ENCODE results near the gene KIZ. TPM values are rescaled to one million over a fixed set of nuclear protein-coding genes. Genes with fewer than 3 reads are reported as not detected.

Gene KIZ
- total and polyA plus RNA-seq, 12 donors = 8.3 to 38.2 (median 26.5) TPM

GRCh38 chr20:21100578-21101452 is 25.1 kb upstream of the KIZ start:
- no peaks in the 10 kb centered on the region for H3K9me3 ChIP-seq
- no peak for DNase-seq
- peak overlapping the region; percentile 21 to 63 (median 45) for H3K4me3 ChIP-seq
- H3K27me3 ChIP-seq = peaks cover 41 to 100% (median 99%) of the 10 kb centered on the region in 7 donors
- TF ChIP-seq, protein P1, sequence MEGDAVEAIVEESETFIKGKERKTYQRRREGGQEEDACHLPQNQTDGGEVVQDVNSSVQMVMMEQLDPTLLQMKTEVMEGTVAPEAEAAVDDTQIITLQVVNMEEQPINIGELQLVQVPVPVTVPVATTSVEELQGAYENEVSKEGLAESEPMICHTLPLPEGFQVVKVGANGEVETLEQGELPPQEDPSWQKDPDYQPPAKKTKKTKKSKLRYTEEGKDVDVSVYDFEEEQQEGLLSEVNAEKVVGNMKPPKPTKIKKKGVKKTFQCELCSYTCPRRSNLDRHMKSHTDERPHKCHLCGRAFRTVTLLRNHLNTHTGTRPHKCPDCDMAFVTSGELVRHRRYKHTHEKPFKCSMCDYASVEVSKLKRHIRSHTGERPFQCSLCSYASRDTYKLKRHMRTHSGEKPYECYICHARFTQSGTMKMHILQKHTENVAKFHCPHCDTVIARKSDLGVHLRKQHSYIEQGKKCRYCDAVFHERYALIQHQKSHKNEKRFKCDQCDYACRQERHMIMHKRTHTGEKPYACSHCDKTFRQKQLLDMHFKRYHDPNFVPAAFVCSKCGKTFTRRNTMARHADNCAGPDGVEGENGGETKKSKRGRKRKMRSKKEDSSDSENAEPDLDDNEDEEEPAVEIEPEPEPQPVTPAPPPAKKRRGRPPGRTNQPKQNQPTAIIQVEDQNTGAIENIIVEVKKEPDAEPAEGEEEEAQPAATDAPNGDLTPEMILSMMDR (IDR thresholded peaks at IDR 0.05) = no peak
- H3K4me1 ChIP-seq = peaks cover 2 to 52% (median 45%) of the 10 kb centered on the region in 9 donors
- peak overlapping the region in 1 of 10 donors; percentile 77 for H3K27ac ChIP-seq
- intact Hi-C loops (cut with DNase I) = no loop called here
- no peaks in the 10 kb centered on the region for H3K36me3 ChIP-seq
- WGBS, 2 donors = 2 to 3% methylated on average over 63 to 64 of the region's 64 CpGs
- ATAC-seq = peak in 3 of 8 donors; percentile 3 to 31 (median 8)

GRCh38 chr20:21101453-21101931 is 24.4 kb upstream of the KIZ start:
- Histone ChIP-seq H3K4me3 (peak overlapping the region; percentile 8 to 63 (median 45)), H3K27me3 (peaks cover 48 to 100% (median 100%) of the 10 kb centered on the region in 7 donors), H3K9me3 (no peaks in the 10 kb centered on the region), H3K4me1 (peaks cover 2 to 58% (median 50%) of the 10 kb centered on the region in 9 donors), H3K27ac (peak overlapping the region in 1 of 10 donors; percentile 77), H3K36me3 (no peaks in the 10 kb centered on the region)
- no peak for DNase-seq
- TF ChIP-seq, protein P1 (IDR thresholded peaks at IDR 0.05) = no peak
- peak in 4 of 8 donors; percentile 19 to 34 (median 30) for ATAC-seq
- intact Hi-C loops (cut with DNase I) = no loop called here
- 2% methylated on average over 33 to 35 of the region's 35 CpGs for WGBS, 2 donors

- DNase-seq (no peak), ATAC-seq (peak in 7 of 8 donors; percentile 27 to 50 (median 37))
- intact Hi-C loops (cut with DNase I) = no loop called here
- peaks cover 50 to 100% (median 100%) of the 10 kb centered on the region in 7 donors for H3K27me3 ChIP-seq
- H3K4me1 ChIP-seq = peaks cover 2 to 58% (median 50%) of the 10 kb centered on the region in 9 donors
- TF ChIP-seq, protein P1 (IDR thresholded peaks at IDR 0.05) = no peak
- WGBS, 2 donors = 1 to 5% methylated on average over 35 of the region's 35 CpGs
- no peaks in the 10 kb centered on the region for H3K36me3 ChIP-seq
- peak overlapping the region in 1 of 10 donors; percentile 44 for H3K27ac ChIP-seq
- H3K9me3 ChIP-seq = no peaks in the 10 kb centered on the region
- peak overlapping the region in 8 of 10 donors; percentile 32 to 63 (median 48) for H3K4me3 ChIP-seq
Observed at GRCh38 chr20:21101932-21102575, 23.8 kb upstream of the KIZ start.
